ENCODE data around the gene FLT3LG. TPM values are rescaled to one million over a fixed set of nuclear protein-coding genes. Genes with fewer than 3 reads are reported as not detected.
"Not testable (repeated sequence)": the region's sequence is repeated elsewhere in the genome, so short reads cannot be mapped to it uniquely, and the experiment has no call there.

The FLT3LG gene
- total and polyA plus RNA-seq, 5 donors, result 4.4 to 6.8 (median 5.3) TPM

DNA sequence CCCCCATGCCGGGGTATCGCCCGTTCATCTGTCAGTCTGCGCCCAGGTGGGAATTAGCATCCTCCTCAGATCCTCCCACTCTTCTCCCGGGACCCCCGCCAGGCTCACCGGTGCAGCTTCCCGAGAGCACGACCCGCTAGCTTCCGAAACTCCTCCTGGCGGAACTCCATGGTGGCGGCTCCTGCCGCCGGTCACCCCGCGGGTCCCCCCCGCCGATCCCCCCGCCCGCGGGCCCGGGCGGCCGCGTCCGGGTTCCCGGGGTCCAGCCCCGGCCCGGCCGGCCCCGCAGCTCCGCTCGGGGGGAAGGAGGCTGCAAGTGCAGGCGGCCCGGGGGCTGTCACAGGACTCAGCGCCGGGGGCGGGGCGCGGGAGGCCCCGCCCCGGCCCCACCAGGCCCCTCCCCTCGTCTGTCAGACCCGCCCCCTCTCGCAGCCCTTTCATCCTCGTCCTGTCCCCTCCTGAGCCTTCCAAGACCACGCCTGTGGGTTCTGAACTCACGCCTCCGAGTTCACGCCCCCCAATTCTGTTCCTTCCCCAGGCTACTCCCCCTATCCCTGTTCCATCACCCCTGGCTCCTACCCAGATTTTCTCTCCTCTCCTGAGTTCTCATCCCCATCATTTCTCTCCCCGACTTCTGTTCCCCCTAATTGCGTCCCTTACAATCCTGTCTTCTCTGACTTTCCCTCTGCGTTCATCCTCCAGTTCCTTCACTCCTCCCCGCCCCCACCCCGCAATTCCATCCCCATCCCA is 32.6 kb upstream of the FLT3LG start, which contains the start of gene SLC17A7:
Gene SLC17A7 (minus strand): TSS at position 318 of the 750 bp plus-strand sequence. CDS start 148 bp downstream, at position 170.
- 2% methylated on average over 56 of the region's 56 CpGs for WGBS
- H3K27ac ChIP-seq (ENCODE audit: low read length), result peak within 1 kb of the TSS; percentile 53
- H3K4me3 ChIP-seq (ENCODE audit: low read length), result peak within 1 kb of the TSS; percentile 64
- H3K4me1 ChIP-seq (ENCODE audit: control insufficient read depth, insufficient read depth, low read length), result no peaks in the 10 kb centered on the region
- peak in 1 of 2 donors; percentile 5 for ATAC-seq
- DNase-seq, result peak; percentile 59 to 85 (median 85)
- no peaks in the 10 kb centered on the region for H3K27me3 ChIP-seq (ENCODE audit: control insufficient read depth, insufficient read depth)
- intact Hi-C loops (cut with DNase I), result loop anchor here (5.0 to 10.0 kb wide), 3 partner anchors 49 to 177 kb away; partner anchors contain the start of genes DKKL1 (in 1 of the 4) and TEAD2 (in 1 of the 4)
- no peaks in the 10 kb centered on the region for H3K9me3 ChIP-seq (ENCODE audit: control insufficient read depth, low read length)

GRCh38 chr19:49441960-49442350 is 32.1 kb upstream of the FLT3LG start:
- Histone ChIP-seq H3K27me3 (ENCODE audit: control insufficient read depth, insufficient read depth) (no peaks in the 10 kb centered on the region), H3K9me3 (ENCODE audit: control insufficient read depth, low read length) (no peaks in the 10 kb centered on the region), H3K4me3 (ENCODE audit: low read length) (peak overlapping the region; percentile 64), H3K4me1 (ENCODE audit: control insufficient read depth, insufficient read depth, low read length) (no peaks in the 10 kb centered on the region), H3K27ac (ENCODE audit: low read length) (peak overlapping the region; percentile 53)
- ATAC-seq (no peak), DNase-seq (peak in 1 of 3 donors; percentile 17)
- intact Hi-C loops (cut with DNase I), result loop anchor here (5.0 to 10.0 kb wide), 3 partner anchors 50 to 177 kb away; partner anchors contain the start of genes DKKL1 (in 1 of the 4) and TEAD2 (in 1 of the 4)
- 20% methylated on average over 14 of the region's 14 CpGs for WGBS

GRCh38 chr19:49442354-49442753 is 31.7 kb upstream of the FLT3LG start:
- intact Hi-C loops (cut with DNase I), result loop anchor here (5.0 to 10.0 kb wide), 3 partner anchors 50 to 178 kb away; partner anchors contain the start of genes DKKL1 (in 1 of the 4) and TEAD2 (in 1 of the 4)
- Histone ChIP-seq H3K27ac (ENCODE audit: low read length) (peak overlapping the region; percentile 53), H3K4me1 (ENCODE audit: control insufficient read depth, insufficient read depth, low read length) (no peaks in the 10 kb centered on the region), H3K27me3 (ENCODE audit: control insufficient read depth, insufficient read depth) (no peaks in the 10 kb centered on the region), H3K4me3 (ENCODE audit: low read length) (peak overlapping the region; percentile 64), H3K9me3 (ENCODE audit: control insufficient read depth, low read length) (no peaks in the 10 kb centered on the region)
- ATAC-seq, result peak; percentile 0 to 2
- 7% methylated on average over 11 of the region's 11 CpGs for WGBS
- peak; percentile 73 to 85 (median 78) for DNase-seq

- Histone ChIP-seq H3K27me3 (ENCODE audit: control insufficient read depth, insufficient read depth) (no peaks in the 10 kb centered on the region), H3K9me3 (ENCODE audit: control insufficient read depth, low read length) (no peaks in the 10 kb centered on the region), H3K4me3 (ENCODE audit: low read length) (peak overlapping the region; percentile 64), H3K4me1 (ENCODE audit: control insufficient read depth, insufficient read depth, low read length) (no peaks in the 10 kb centered on the region), H3K27ac (ENCODE audit: low read length) (peak overlapping the region; percentile 55)
- under 1% methylated on average over 43 of the region's 43 CpGs for WGBS
- intact Hi-C loops (cut with DNase I), result loop anchor here (1.0 to 10.0 kb wide), 4 partner anchors 51 to 178 kb away; partner anchors contain the start of genes DKKL1 (in 1 of the 4) and TEAD2 (in 1 of the 4)
- peak; percentile 88 to 90 for ATAC-seq
- peak; percentile 98 to 99 (median 99) for DNase-seq
These were observed 31.1 kb upstream of the FLT3LG start for GRCh38 chr19:49442771-49443365.

GRCh38 chr19:49443366-49444099 is 30.5 kb upstream of the FLT3LG start:
- 0% methylated on average over 47 of the region's 47 CpGs for WGBS
- DNase-seq (peak; percentile 96 to 99 (median 97)), ATAC-seq (peak; percentile 92)
- H3K4me1 ChIP-seq (ENCODE audit: control insufficient read depth, insufficient read depth, low read length), result no peaks in the 10 kb centered on the region
- intact Hi-C loops (cut with DNase I), result loop anchor here (1.0 to 10.0 kb wide), 4 partner anchors 51 to 179 kb away; partner anchors contain the start of genes DKKL1 (in 1 of the 4) and TEAD2 (in 1 of the 4)
- H3K4me3 ChIP-seq (ENCODE audit: low read length), result peak overlapping the region; percentile 64
- no peaks in the 10 kb centered on the region for H3K27me3 ChIP-seq (ENCODE audit: control insufficient read depth, insufficient read depth)
- H3K27ac ChIP-seq (ENCODE audit: low read length), result peak overlapping the region; percentile 55
- H3K9me3 ChIP-seq (ENCODE audit: control insufficient read depth, low read length), result no peaks in the 10 kb centered on the region

- intact Hi-C loops (cut with DNase I), result loop anchor here (5.0 to 10.0 kb wide), 3 partner anchors 52 to 179 kb away; partner anchors contain the start of genes DKKL1 (in 1 of the 4) and TEAD2 (in 1 of the 4)
- ATAC-seq; H3K4me1 ChIP-seq (ENCODE audit: control insufficient read depth, insufficient read depth, low read length); H3K9me3 ChIP-seq (ENCODE audit: control insufficient read depth, low read length); H3K27me3 ChIP-seq (ENCODE audit: control insufficient read depth, insufficient read depth); H3K4me3 ChIP-seq (ENCODE audit: low read length); H3K27ac ChIP-seq (ENCODE audit: low read length): not testable (repeated sequence)
- WGBS, result 53% methylated on average over 5 of the region's 5 CpGs
- DNase-seq, result peak in 2 of 3 donors; percentile 23 to 32
These were observed 29.8 kb upstream of the FLT3LG start for GRCh38 chr19:49444100-49444700.

- no peaks in the 10 kb centered on the region for H3K27me3 ChIP-seq (ENCODE audit: control insufficient read depth, insufficient read depth)
- no peak overlapping the region for H3K27ac ChIP-seq (ENCODE audit: low read length)
- intact Hi-C loops (cut with DNase I), result loop anchor here in 2 of 4 donors (10.0 kb wide), 2 partner anchors 81 to 181 kb away; partner anchors contain the start of genes DKKL1 (in 1 of the 2) and TEAD2 (in 1 of the 2)
- ATAC-seq (no peak), DNase-seq (peak in 1 of 3 donors; percentile 14)
- H3K9me3 ChIP-seq (ENCODE audit: control insufficient read depth, low read length), result no peaks in the 10 kb centered on the region
- 84% methylated on average over 3 of the region's 3 CpGs for WGBS
- H3K4me1 ChIP-seq (ENCODE audit: control insufficient read depth, insufficient read depth, low read length), result no peaks in the 10 kb centered on the region
- no peak overlapping the region for H3K4me3 ChIP-seq (ENCODE audit: low read length)
These were observed 28.0 kb upstream of the FLT3LG start for GRCh38 chr19:49445997-49446396.

DNA sequence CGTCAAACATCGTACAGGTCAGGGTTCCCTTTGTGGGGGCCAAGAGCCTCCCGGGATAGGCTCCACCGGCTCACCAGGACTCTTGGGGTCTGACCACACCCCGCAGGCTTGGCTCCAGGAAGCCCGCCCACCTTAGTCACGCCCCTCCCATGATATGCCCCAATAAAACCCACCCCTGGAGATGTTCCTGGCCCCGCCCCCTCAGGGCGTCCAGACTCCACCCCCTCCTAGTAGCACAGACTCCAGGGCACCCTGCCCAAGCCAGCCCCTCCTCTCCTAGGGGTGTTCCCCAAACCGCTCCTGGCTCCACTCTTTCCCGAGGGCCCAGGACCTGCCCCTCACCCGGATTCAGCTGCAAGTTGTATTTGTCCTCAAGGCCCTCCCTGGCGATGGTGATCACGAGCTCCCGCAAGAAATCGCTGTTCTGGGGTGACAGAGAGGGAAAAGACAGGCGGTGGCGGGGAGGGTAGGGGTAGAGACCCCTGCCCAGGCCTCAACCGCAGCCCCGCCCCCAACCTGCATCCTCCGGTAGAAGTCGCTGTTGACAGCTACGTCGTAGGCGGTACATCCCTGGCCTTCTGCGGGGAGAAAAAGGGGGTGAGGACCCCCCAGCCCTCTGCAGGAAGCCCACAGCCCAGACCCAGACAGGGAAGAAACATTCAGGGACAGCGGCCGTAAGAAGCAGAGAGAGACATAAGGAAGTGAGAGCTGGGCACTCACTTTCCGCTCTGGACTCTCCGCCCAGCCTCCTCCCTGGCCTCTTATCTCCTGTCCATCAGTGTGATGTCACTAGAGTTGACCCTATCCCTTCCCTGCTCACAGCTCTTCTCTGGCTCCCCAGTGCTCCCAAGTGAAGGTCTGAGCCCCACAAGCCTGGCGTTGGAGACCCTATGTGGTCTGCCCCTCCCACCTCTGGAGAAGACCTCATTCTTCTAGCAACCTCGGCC is 26.3 kb upstream of the FLT3LG start:
- Histone ChIP-seq H3K27ac (ENCODE audit: low read length) (no peak overlapping the region), H3K4me3 (ENCODE audit: low read length) (no peak overlapping the region), H3K4me1 (ENCODE audit: control insufficient read depth, insufficient read depth, low read length) (no peaks in the 10 kb centered on the region), H3K27me3 (ENCODE audit: control insufficient read depth, insufficient read depth) (no peaks in the 10 kb centered on the region), H3K9me3 (ENCODE audit: control insufficient read depth, low read length) (no peaks in the 10 kb centered on the region)
- 67% methylated on average over 32 of the region's 32 CpGs for WGBS
- intact Hi-C loops (cut with DNase I), result loop anchor here in 2 of 4 donors (10.0 kb wide), 2 partner anchors 83 to 183 kb away; partner anchors contain the start of genes DKKL1 (in 1 of the 2) and TEAD2 (in 1 of the 2)
- DNase-seq (peak; percentile 76 to 87 (median 81)), ATAC-seq (no peak)

DNA sequence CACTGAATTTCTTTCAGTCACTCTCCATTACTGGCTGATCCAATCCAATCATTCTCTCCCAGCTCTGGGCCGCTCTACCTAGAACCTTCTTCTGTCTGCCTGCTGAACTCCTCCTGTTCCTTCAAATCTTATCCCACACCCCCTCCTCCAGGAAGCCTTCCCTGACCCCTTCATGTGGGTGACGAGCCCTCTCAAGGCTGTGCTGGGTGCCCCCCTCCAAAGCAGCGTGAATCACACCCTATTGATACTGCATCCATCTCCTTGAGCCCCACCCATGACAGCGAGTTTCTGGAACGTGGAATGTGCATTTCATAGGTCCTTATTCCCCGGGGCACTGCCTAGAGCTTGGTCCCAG is 25.6 kb upstream of the FLT3LG start:
- intact Hi-C loops (cut with DNase I), result loop anchor here in 2 of 4 donors (10.0 kb wide), 2 partner anchors 84 to 184 kb away; partner anchors contain the start of genes DKKL1 (in 1 of the 2) and TEAD2 (in 1 of the 2)
- no peak for DNase-seq
- Histone ChIP-seq H3K9me3 (ENCODE audit: control insufficient read depth, low read length) (no peaks in the 10 kb centered on the region), H3K4me3 (ENCODE audit: low read length) (no peak overlapping the region), H3K27ac (ENCODE audit: low read length) (no peak overlapping the region), H3K4me1 (ENCODE audit: control insufficient read depth, insufficient read depth, low read length) (no peaks in the 10 kb centered on the region), H3K27me3 (ENCODE audit: control insufficient read depth, insufficient read depth) (no peaks in the 10 kb centered on the region)
- 92% methylated on average over 6 of the region's 6 CpGs for WGBS
- no peak for ATAC-seq

Data from right cardiac atrium (tissue), 5 donors.